Measurements from ENCODE around the gene CARMIL1.

Gene CARMIL1

DNA sequence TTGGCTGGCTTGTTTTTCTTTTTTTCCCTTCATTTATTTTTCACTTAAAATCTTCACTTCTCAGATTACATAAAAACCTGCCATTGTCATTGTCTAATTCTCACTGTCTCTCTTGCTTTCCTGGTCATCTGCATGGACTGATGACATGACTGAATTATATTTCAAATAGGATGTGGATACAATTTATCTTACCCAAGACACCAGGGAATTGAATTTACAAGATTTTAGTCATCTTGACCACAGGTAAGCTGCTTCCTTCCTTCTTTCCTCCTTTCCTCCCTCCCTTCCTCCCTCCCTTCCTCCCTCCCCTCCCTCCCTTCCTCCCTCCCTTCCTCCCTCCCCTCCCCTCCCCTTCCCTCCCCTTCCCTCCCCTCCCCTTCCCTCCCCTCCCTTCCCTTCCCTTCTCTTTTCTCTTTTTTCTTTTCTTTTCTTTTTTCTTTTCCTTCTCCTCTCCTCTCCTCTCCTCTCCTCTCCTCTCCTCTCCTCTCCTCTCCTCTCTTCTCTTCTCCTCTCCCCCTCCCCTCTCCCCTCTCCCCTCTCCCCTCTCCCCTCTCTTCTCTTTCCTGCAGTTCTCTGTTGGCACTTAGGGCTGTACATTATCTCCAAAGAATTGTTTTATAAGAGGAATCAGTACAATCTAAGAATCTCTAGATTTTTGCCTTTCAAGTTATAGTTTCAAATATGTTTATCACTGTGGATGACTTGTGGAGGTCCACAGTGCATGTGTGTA, 171.5 kb downstream of the CARMIL1 start:
- DNase-seq, result no peak

GRCh38 chr6:25452031-25452430, 172.9 kb downstream of the CARMIL1 start:
- DNase-seq, result no peak

DNA sequence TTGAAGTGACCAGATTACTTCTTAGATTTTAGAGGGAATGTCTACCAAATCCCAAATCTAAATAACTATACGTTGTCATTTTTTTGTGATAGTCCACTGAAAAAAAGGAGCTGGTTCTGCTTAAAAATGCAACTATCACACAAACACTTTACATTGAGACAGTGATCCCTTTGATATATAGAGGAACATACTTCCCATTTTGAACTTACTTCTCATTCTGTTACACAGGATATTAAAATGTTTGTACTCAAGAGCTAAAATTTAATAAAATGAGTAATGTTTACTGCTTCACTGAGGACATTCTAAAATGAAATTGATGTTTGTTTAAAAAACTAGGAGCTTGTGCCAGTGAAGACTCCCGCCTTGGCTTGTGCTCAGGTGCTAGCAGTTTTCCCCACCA, 174.1 kb downstream of the CARMIL1 start:
- no peak for DNase-seq

GRCh38 chr6:25454136-25454535, 175.0 kb downstream of the CARMIL1 start:
- no peak for DNase-seq

GRCh38 chr6:25456249-25457040, 177.3 kb downstream of the CARMIL1 start:
- no peak for DNase-seq

GRCh38 chr6:25457516-25457915, 178.3 kb downstream of the CARMIL1 start:
- no peak for DNase-seq

GRCh38 chr6:25458485-25458884, 179.3 kb downstream of the CARMIL1 start:
- DNase-seq, result no peak

DNA sequence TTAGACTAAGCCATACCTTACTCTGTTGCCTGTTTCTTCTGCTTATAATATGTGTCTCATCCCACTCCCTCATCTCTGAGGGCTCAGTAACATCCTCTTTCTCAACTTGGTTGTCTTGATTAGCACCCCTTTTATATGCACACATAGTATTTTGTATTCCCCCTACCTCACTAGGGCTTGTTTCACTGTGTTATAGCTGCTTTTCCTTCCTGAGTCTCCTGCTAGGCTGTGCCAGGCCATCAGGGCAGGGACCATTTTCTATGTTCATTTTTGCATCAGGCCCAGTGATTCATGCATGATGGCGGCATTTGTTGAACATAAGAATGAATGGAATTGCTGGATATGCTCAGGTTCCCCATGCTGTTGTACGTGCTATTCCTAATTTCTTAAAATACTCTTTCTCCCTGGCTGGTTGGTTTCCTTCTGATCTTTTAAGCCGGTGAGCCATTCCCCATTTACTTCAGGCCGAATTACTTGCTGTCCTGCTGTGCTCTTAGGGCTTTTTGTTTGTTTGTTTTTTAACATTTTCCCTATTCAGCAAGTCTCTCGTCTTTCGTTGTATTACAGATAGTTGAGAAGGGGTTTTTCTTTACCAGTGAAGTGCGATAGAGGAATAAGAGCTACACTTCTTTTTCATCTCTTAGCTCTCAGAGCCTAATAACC, 183.2 kb downstream of the CARMIL1 start:
- no peak for DNase-seq

DNA sequence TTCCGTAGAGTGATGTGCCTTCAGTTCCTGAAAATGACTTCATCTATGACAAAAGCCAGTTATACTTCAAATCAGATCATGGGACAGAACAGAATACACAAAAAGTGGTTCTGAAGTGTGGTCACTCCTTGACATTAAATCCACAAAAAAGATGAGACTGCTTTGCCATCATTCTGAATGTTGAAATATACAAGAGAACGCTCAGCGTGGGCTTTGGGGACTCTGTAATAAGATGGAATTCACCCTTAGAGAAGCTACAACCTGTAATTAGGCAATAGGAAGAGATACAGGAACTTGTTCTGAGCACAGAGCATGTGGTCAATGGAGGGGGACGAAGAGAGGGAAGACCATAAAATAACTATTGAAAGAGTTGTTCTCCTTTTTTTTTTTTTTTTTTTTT, 184.3 kb downstream of the CARMIL1 start:
- no peak for DNase-seq

DNA sequence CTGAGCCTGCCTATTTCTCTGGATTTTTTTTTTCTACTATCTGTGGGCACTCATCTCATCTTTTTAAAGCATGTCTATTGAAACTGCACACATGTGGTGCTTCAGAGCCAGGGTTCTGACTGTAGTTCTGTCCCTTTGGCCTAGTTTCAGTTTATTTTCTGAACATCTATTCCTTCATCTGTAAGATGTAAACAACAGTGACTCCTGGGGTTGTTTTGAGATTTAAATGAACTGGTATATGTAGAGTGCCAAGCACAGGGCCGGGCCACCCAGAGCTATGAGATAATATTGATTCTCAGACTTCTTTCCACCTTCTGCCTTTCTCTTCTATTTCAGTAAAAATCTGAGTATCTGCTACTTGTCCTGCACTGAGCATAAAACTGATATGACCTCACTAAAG, 185.1 kb downstream of the CARMIL1 start:
- no peak for DNase-seq

DNA sequence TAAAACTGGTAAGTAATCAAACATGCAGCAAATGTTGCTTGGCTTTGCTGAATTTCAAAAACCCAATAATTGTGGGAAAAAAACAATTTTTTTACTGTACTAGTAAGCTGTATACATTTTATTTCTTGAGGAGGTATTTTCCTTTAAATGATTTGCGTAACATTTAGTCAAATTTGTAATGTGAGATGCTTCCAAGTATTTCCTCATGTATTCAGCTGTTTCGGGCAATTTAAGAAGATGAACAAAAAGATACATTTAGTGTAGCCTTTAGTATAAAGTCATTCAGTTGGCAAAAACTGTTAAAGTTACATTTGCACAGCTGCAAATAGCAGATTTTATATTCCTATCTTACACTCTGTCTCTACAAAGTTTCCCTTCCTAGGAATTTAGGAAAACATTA, 186.8 kb downstream of the CARMIL1 start:
- no peak for DNase-seq

GRCh38 chr6:25468881-25469280, 189.7 kb downstream of the CARMIL1 start:
- no peak for DNase-seq

GRCh38 chr6:25469797-25470388, 190.7 kb downstream of the CARMIL1 start:
- DNase-seq, result no peak

GRCh38 chr6:25472306-25472705, 193.1 kb downstream of the CARMIL1 start:
- DNase-seq, result no peak

- no peak for DNase-seq
Measured at GRCh38 chr6:25472906-25473305, 193.7 kb downstream of the CARMIL1 start.

DNA sequence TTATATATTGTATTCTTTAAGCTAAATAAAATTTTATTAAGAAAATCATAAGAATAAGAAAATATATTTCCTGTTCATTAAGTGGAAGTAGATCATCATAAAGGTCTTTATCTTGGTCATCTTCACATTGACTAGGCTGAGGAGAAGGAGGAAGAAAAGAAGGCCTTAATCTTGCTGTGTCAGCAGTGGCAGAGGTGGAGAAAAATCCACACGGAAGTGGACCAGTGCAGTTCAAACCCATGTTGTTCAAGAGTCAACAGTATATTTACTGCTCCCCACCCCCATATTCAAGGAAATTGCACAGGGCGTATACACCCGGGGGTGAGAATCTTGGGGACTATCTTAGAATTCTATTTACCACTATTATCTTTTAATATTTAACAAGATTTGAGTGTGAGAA, 194.3 kb downstream of the CARMIL1 start:
- no peak for DNase-seq

GRCh38 chr6:25476126-25476525, 197.0 kb downstream of the CARMIL1 start:
- DNase-seq, result no peak

DNA sequence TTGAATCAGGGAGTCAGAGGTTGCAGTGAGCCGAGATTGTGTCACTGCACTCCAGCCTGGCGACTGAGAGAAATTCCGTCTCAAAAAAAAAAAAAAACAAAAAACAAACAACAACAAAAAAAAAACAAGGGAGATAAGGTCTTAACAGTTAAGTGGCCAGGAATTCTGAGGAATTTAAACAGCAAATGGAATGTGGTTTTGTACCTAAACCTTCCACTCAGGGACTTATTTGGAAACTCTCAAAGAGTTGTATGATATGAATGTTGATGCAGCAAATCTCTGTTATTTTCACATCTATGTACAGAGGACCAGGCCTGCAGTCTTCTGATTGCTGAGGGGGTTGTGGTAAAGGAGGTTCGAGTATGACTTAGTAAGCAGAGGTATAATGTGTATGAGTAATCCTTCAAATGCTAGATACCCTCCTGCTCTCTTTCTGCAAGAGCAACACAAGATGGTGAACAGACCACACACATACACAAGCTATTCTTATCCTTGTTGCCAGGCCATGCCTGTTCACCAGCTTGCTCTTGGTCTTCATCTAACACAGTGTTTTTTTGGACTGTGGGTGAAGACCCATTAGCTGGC, 197.9 kb downstream of the CARMIL1 start:
- DNase-seq, result no peak

DNA sequence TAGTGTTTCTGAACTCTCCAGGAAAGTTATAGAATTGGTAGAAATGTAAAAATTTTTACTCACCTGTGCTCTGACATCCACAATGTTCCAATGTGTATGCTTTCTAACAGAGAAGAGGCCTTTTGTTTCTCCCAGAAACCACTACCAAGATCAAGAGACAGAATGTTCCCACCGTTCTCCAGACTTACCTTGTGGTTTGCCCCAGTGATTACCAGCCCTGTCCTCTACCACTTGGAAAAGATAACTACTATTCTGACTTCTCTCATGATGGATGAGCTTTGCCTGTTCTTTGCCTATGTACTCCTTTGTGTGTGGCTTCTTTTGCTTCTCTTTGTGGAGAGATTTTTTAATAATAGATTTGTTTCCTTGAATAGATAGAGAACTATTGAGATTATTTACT, 199.8 kb downstream of the CARMIL1 start:
- DNase-seq, result no peak

GRCh38 chr6:25481267-25481666, 202.1 kb downstream of the CARMIL1 start:
- DNase-seq, result no peak

DNA sequence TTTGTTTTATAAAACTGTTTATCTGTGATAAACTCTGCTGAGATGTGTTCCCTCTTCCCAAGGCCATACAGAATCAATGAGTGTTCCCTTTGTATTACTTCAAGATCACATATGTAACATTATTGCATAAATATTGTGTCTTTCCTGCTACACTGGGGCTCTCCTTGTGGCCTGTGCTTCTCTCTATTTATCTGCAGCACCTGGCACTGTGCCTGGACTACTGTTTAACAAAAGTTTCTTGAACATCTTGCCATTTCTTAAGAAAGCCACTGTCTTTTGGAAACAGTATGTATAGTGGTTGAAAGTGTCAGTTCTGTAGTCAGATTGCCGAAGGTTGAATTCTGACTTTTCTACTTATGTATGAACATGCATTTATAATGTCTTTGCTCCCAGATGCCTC, 203.8 kb downstream of the CARMIL1 start:
- DNase-seq, result no peak

DNA sequence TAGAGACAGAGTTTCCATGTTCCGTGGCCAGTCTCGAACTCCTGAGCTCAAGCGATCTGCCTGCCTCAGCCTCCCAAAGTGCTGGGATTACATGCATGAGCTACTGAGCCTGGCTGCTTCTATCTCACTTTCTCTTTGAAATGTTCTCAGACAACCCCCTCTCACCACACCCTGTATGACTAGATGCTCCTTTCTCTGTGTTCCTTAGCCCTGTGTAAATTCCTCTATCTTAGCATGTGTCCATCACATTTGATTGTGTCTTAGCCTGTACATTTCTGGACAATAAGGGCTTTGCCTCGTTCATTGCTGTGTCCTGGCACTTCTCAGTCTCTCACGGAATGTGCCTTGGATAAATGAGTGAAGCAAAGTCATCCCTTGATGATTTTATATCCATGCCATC, 204.8 kb downstream of the CARMIL1 start:
- no peak for DNase-seq

- DNase-seq, result no peak
Measured at GRCh38 chr6:25484900-25485299, 205.7 kb downstream of the CARMIL1 start.
